ENCODE measurements around the gene TMEM94.
"Not testable (repeated sequence)": the region's sequence is repeated elsewhere in the genome, so short reads cannot be mapped to it uniquely, and the experiment has no call there.

Gene TMEM94

GRCh38 chr17:75445896-75446295, 10.5 kb upstream of the TMEM94 start:
- not testable (repeated sequence) for DNase-seq

- no peak for DNase-seq
Measured at GRCh38 chr17:75447951-75448856, 8.2 kb upstream of the TMEM94 start.

GRCh38 chr17:75450270-75450669, 6.2 kb upstream of the TMEM94 start:
- DNase-seq: no peak

GRCh38 chr17:75454193-75454592, 2.2 kb upstream of the TMEM94 start:
- DNase-seq: no peak

GRCh38 chr17:75454672-75455071, 1.8 kb upstream of the TMEM94 start:
- DNase-seq: not testable (repeated sequence)

- no peak for DNase-seq
Measured at GRCh38 chr17:75456039-75456416, 407 bp upstream of the TMEM94 start.

- peak; percentile 23 for DNase-seq
Measured at GRCh38 chr17:75457047-75457654, 716 bp downstream of the TMEM94 start.

GRCh38 chr17:75459246-75459589, 2.8 kb downstream of the TMEM94 start:
- DNase-seq: no peak

GRCh38 chr17:75459590-75460267, 3.3 kb downstream of the TMEM94 start:
- DNase-seq: no peak

- no peak for DNase-seq
Measured at GRCh38 chr17:75460295-75460694, 3.9 kb downstream of the TMEM94 start.

GRCh38 chr17:75463603-75464002, 7.2 kb downstream of the TMEM94 start:
- DNase-seq: no peak

- no peak for DNase-seq
Measured at GRCh38 chr17:75465039-75465438, 8.6 kb downstream of the TMEM94 start.

- peak; percentile 51 for DNase-seq
Measured at GRCh38 chr17:75468291-75468754, 11.9 kb downstream of the TMEM94 start.

- no peak for DNase-seq
Measured at GRCh38 chr17:75468779-75469373, 12.4 kb downstream of the TMEM94 start.

- DNase-seq: no peak
Measured at GRCh38 chr17:75471207-75471606, 14.8 kb downstream of the TMEM94 start.

- no peak for DNase-seq
Measured at GRCh38 chr17:75472119-75472518, 15.7 kb downstream of the TMEM94 start.

GRCh38 chr17:75473246-75473645, 16.8 kb downstream of the TMEM94 start:
- no peak for DNase-seq

- no peak for DNase-seq
Measured at GRCh38 chr17:75474736-75475135, 18.3 kb downstream of the TMEM94 start.

GRCh38 chr17:75475144-75475835, 18.9 kb downstream of the TMEM94 start:
- DNase-seq: no peak

GRCh38 chr17:75475851-75476250, 19.4 kb downstream of the TMEM94 start:
- no peak for DNase-seq

- DNase-seq: no peak
Measured at GRCh38 chr17:75476271-75476671, 19.8 kb downstream of the TMEM94 start.

- DNase-seq: no peak
Measured at GRCh38 chr17:75476752-75477489, 20.5 kb downstream of the TMEM94 start.

Data from NCI-H1694 treated with DMSO at 0.1 percent for 48 hours (cell line).